Activated CD8-positive, alpha-beta T cell treated with anti-CD3 and anti-CD28 coated beads for 36 hours (primary cell): ENCODE measurements around the gene PKP3. TPM values are rescaled to one million over a fixed set of nuclear protein-coding genes. Genes with fewer than 3 reads are reported as not detected.
"Not testable (repeated sequence)": the region's sequence is repeated elsewhere in the genome, so short reads cannot be mapped to it uniquely, and the experiment has no call there.

Source experiments
- ATAC-seq: fragments of 200-7000 bp; cut with Tn5 transposase; one replicate; pipeline ENCODE4 v1.10.0; 2021; ENCODE audit warnings: mild to moderate bottlenecking, moderate library complexity
- CTCF ChIA-PET: fragments of 350-600 bp; sonication (Branson Sonifier 250); formaldehyde crosslinking; loops from one replicate; lab custom pipeline; 2021; ENCODE audit warnings: antibody characterized with exemption; lab: Charles Lee
- POLR2A ChIA-PET: fragments of 350-600 bp; sonication (Branson Sonifier 250); formaldehyde crosslinking; loops from one replicate; lab custom pipeline; 2021; ENCODE audit warnings: antibody characterized with exemption; lab: Charles Lee
- DNase-seq: peaks from one replicate; pipeline ENCODE4 v3.0.0-alpha.2; 2020
- H3K27ac Mint-ChIP-seq: one replicate; pipeline ENCODE4 v1.8.0; 2021; ENCODE audit warnings: mild to moderate bottlenecking, mixed read lengths
- H3K27me3 Mint-ChIP-seq: one replicate; pipeline ENCODE4 v1.8.0; 2021; ENCODE audit warnings: mixed read lengths
- H3K36me3 Mint-ChIP-seq: one replicate; pipeline ENCODE4 v1.8.0; 2021; ENCODE audit warnings: low read depth, mixed read lengths
- H3K4me1 Mint-ChIP-seq: one replicate; pipeline ENCODE4 v1.8.0; 2021; ENCODE audit warnings: low read depth, mixed read lengths
- H3K4me3 Mint-ChIP-seq: one replicate; pipeline ENCODE4 v1.8.0; 2021; ENCODE audit warnings: mild to moderate bottlenecking, moderate library complexity, mixed read lengths
- H3K9me3 Mint-ChIP-seq: one replicate; pipeline ENCODE4 v1.8.0; 2021; ENCODE audit warnings: mixed read lengths
- intact Hi-C: fragments of 100-400 bp; cut with micrococcal nuclease; formaldehyde crosslinking; loops from one replicate; pipeline ENCODE4 v1.10.0; 2022
- total RNA-seq, 2 experiments: library from RNA; stranded (reverse); gene quantifications; one replicate each; pipeline ENCODE4 v1.2.3, GENCODE V29; 2021
- TF ChIP-seq, protein P1 (sequence below): fragments of 200-600 bp; IDR thresholded peaks from one replicate; pipeline ENCODE4 v1.8.0; 2022; ENCODE audit warnings: antibody characterized with exemption, mild to moderate bottlenecking

Gene PKP3
- total RNA-seq, 2 experiments from 2014 or later, result 0.18 TPM; not detected in 1

DNA sequence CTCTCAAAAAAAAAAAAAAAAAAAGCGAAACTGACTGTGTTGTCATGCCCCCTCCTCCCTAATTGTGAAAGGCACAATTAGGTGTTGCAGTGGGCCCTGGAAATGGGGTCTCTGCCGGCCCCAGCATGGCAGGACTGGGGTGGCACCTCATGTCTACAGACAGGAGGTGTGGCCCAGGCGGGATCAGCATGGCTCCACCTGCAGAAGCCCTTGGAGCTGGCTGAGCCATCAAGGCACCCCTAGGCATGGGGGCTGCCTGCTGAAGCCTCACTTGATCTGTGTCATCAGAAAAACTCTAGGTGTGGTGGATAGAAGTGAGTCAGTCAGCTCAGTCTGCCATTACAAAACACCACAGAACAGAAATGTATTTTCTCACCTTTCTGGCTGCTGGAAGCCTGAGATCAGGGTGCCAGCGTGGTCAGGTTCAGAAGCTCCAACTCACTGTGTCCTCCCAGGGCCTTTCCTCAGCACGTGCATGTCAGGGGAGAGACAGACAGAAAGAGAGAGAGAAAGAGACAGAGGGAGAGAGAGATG, 34.8 kb upstream of the PKP3 start:
- TF ChIP-seq, protein P1, sequence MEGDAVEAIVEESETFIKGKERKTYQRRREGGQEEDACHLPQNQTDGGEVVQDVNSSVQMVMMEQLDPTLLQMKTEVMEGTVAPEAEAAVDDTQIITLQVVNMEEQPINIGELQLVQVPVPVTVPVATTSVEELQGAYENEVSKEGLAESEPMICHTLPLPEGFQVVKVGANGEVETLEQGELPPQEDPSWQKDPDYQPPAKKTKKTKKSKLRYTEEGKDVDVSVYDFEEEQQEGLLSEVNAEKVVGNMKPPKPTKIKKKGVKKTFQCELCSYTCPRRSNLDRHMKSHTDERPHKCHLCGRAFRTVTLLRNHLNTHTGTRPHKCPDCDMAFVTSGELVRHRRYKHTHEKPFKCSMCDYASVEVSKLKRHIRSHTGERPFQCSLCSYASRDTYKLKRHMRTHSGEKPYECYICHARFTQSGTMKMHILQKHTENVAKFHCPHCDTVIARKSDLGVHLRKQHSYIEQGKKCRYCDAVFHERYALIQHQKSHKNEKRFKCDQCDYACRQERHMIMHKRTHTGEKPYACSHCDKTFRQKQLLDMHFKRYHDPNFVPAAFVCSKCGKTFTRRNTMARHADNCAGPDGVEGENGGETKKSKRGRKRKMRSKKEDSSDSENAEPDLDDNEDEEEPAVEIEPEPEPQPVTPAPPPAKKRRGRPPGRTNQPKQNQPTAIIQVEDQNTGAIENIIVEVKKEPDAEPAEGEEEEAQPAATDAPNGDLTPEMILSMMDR, result no peak
- Mint-ChIP-seq H3K36me3 (no peaks in the 10 kb centered on the region), H3K27me3 (no peaks in the 10 kb centered on the region), H3K4me3 (no peak overlapping the region), H3K27ac (peak overlapping the region; percentile 10), H3K9me3 (no peaks in the 10 kb centered on the region), H3K4me1 (peaks cover 13% of the 10 kb centered on the region)
- CTCF ChIA-PET, result interaction anchor here (1.2 to 3.5 kb wide), 4 partner anchors 9 to 108 kb away, joined by 3 to 17 read pairs (median 6); no protein-coding TSS in a partner anchor
- POLR2A ChIA-PET, result interaction anchor here (0.7 to 1.2 kb wide), 4 partner anchors 42 to 89 kb away, joined by 3 read pairs; no protein-coding TSS in a partner anchor
- peak; percentile 57 for DNase-seq
- intact Hi-C loops, result no loop called here
- ATAC-seq, result peak; percentile 67

DNA sequence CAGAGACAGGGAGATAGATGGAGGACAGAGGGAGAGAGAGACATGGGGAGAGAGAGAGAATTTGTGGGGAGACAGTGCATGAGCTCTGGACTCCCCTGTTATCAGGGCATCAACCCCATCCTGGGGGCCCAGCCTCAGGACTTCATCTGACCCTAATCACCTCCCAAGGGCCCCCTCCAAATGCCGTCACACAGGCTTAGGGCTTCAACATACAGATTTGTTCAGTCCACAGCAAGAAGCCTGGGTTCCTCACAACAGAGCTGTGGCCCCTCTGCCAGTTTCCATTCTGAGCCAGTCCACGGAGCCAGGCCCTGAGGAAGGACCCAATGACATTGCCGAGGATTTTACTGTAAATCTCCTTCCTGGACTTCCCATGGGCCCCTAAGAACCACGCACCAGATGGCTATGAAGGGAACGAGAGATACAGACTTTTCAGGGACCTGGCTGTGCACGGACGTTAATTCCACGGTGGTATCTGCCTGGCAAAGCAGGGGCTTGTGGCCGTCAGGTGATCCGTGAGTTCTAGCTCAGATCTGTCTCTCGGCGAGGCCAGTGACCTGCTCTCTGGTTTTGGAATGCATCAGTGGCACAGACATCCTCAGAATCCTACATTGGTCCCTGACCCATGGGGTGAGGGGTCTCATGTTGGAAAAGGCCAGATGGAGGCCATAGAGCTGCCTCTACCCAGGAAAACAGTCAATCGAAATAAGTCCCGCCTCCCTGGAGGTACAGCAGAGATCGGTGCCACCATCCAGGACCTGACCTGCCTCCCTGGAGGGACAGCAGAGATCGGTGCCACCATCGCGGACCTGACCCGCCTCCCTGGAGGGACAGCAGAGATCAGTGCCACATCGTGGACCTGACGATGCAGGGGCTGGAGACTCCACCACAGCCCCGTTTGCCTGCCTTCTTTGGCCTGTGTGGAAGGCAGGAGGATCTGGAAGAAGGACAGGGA, 33.4 kb upstream of the PKP3 start:
- POLR2A ChIA-PET, result interaction anchor here (1.2 kb wide), 1 partner anchor 44 kb away, joined by 3 read pairs; no protein-coding TSS in a partner anchor
- H3K4me3 Mint-ChIP-seq, result no peak overlapping the region
- TF ChIP-seq, protein P1, result no peak
- H3K27me3 Mint-ChIP-seq, result peaks cover 3% of the 10 kb centered on the region
- no peaks in the 10 kb centered on the region for H3K9me3 Mint-ChIP-seq
- no peak overlapping the region for H3K27ac Mint-ChIP-seq
- H3K36me3 Mint-ChIP-seq, result no peaks in the 10 kb centered on the region
- H3K4me1 Mint-ChIP-seq, result peaks cover 7% of the 10 kb centered on the region
- ATAC-seq (no peak), DNase-seq (no peak)
- CTCF ChIA-PET, result interaction anchor here (1.1 to 5.1 kb wide), 5 partner anchors 41 to 110 kb away, joined by 3 to 42 read pairs (median 17); partner anchors contain the start of genes IFITM2 and NLRP6
- intact Hi-C loops, result no loop called here

DNA sequence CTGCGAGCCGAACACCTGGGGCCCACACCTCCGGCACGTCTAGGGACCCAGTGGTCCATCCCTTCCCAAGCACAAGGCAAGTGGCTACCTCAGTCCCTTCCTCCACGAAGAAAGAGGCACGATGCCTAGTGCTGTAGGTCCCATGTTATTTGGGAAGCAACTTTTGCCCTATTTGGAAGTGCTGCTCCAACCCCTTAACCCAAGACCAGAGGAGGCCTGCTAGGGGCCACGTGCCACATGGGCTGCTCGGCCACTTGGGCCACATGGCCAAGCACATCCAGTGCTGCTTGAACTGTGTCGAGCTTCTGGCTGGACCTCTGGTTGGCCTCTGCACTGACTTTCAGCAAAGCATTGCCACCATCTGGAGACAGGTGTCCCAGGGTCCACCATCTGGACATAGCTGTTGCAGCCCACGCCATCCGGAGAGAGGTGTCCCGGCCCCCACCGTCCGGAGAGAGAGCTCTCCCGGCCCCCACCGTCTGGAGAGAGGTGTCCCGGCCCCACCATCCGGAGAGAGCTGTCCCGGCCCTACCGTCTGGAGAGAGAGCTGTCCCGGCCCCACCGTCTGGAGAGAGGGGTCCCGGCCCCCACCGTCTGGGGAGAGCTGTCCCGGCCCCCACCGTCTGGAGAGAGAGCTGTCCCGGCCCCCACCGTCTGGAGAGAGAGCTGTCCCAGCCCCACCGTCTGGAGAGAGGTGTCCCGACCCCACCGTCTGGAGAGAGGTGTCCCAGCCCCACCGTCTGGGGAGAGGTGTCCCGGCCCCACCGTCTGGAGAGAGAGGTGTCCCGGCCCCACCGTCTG, 31.2 kb upstream of the PKP3 start:
- ChIA-PET CTCF (interaction anchor here (1.0 to 5.1 kb wide), 14 partner anchors 23 to 151 kb away, joined by 3 to 42 read pairs (median 5); partner anchors contain the start of genes IFITM2, IFITM5 and NLRP6), POLR2A (interaction anchor here (0.5 to 2.2 kb wide), 4 partner anchors 46 to 310 kb away, joined by 3 to 6 read pairs (median 4); no protein-coding TSS in a partner anchor)
- Mint-ChIP-seq H3K4me3 (no peak overlapping the region), H3K4me1 (peaks cover 7% of the 10 kb centered on the region), H3K27ac (no peak overlapping the region), H3K27me3 (peaks cover 18% of the 10 kb centered on the region), H3K9me3 (no peaks in the 10 kb centered on the region), H3K36me3 (no peaks in the 10 kb centered on the region)
- DNase-seq (no peak), ATAC-seq (no peak)
- TF ChIP-seq, protein P1, result no peak
- intact Hi-C loops, result loop anchor here (2.0 kb wide), 1 partner anchor 58 kb away; no protein-coding TSS in a partner anchor

DNA sequence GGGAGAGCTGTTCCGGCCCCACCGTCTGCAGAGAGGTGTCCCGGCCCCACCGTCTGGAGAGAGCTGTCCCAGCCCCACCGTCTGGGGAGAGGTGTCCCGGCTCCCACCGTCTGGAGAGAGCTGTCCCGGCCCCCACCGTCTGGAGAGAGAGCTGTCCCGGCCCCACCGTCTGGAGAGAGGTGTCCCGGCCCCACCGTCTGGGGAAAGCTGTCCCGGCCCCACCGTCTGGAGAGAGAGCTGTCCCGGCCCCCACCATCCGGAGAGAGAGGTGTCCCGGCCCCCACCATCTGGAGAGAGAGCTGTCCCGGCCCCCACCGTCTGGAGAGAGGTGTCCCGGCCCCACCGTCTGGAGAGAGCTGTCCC, 30.6 kb upstream of the PKP3 start:
- not testable (repeated sequence) for ATAC-seq, H3K36me3 Mint-ChIP-seq, DNase-seq, H3K4me3 Mint-ChIP-seq, H3K27ac Mint-ChIP-seq, H3K4me1 Mint-ChIP-seq, H3K9me3 Mint-ChIP-seq
- peaks cover 24% of the 10 kb centered on the region for H3K27me3 Mint-ChIP-seq
- intact Hi-C loops, result loop anchor here (2.0 kb wide), 1 partner anchor 59 kb away; no protein-coding TSS in a partner anchor
- ChIA-PET POLR2A (interaction anchor here (0.5 to 2.2 kb wide), 3 partner anchors 46 to 126 kb away, joined by 3 to 6 read pairs (median 5); no protein-coding TSS in a partner anchor), CTCF (interaction anchor here (1.0 to 5.1 kb wide), 14 partner anchors 23 to 151 kb away, joined by 3 to 42 read pairs (median 5); partner anchors contain the start of genes IFITM2, IFITM5 and NLRP6)
